ENCODE data around the gene ARL9.

Gene ARL9

DNA sequence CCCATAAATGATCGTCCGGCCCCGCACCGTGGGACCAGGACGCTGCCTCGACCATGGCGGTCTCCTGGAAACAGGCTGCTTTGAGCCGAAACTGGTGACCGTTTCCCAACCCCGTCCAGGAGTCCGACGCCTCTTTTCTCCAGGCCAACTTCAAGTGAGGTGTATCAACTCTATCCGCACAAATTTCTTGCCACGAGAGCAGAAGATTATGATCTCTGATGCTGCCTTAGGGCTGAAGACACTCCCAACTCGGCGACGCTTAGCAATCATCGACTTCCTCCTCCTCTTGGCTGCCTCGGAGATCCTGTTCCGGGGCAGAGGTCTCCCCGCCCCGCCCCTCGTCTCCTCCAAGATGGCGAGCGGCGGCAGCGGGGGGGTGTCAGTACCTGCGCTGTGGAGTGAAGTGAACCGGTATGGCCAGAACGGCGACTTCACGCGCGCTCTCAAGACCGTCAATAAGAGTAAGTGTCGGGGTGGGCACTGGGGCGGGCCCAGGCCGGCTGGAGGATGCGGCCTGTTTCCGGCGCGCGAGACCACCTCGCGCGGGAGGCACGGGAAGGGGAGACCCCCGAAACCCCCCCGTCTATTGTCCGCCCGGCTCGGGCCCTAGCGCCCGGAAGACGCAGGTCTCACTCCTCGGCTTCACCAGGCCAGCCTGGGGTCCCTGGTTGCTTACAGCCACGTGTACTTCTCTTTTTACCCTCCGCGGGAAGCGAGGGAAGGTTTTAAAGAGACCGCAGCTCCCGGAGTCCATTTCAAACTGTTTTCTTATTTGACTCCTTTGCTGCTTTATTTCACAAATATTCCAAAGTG is 38.1 kb upstream of the ARL9 start, which contains the start of gene SRP72 (continued):
- TF ChIP-seq, protein P1, sequence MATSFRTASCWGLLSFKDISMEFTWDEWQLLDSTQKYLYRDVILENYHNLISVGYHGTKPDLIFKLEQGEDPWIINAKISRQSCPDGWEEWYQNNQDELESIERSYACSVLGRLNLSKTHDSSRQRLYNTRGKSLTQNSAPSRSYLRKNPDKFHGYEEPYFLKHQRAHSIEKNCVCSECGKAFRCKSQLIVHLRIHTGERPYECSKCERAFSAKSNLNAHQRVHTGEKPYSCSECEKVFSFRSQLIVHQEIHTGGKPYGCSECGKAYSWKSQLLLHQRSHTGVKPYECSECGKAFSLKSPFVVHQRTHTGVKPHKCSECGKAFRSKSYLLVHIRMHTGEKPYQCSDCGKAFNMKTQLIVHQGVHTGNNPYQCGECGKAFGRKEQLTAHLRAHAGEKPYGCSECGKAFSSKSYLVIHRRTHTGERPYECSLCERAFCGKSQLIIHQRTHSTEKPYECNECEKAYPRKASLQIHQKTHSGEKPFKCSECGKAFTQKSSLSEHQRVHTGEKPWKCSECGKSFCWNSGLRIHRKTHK (tag by site-specific recombination; IDR thresholded peaks at IDR 0.05), result no peak
- TF ChIP-seq, protein P2, sequence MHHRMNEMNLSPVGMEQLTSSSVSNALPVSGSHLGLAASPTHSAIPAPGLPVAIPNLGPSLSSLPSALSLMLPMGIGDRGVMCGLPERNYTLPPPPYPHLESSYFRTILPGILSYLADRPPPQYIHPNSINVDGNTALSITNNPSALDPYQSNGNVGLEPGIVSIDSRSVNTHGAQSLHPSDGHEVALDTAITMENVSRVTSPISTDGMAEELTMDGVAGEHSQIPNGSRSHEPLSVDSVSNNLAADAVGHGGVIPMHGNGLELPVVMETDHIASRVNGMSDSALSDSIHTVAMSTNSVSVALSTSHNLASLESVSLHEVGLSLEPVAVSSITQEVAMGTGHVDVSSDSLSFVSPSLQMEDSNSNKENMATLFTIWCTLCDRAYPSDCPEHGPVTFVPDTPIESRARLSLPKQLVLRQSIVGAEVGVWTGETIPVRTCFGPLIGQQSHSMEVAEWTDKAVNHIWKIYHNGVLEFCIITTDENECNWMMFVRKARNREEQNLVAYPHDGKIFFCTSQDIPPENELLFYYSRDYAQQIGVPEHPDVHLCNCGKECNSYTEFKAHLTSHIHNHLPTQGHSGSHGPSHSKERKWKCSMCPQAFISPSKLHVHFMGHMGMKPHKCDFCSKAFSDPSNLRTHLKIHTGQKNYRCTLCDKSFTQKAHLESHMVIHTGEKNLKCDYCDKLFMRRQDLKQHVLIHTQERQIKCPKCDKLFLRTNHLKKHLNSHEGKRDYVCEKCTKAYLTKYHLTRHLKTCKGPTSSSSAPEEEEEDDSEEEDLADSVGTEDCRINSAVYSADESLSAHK (tag by site-specific recombination; IDR thresholded peaks at IDR 0.05), result no peak
- TF ChIP-seq, protein P3, sequence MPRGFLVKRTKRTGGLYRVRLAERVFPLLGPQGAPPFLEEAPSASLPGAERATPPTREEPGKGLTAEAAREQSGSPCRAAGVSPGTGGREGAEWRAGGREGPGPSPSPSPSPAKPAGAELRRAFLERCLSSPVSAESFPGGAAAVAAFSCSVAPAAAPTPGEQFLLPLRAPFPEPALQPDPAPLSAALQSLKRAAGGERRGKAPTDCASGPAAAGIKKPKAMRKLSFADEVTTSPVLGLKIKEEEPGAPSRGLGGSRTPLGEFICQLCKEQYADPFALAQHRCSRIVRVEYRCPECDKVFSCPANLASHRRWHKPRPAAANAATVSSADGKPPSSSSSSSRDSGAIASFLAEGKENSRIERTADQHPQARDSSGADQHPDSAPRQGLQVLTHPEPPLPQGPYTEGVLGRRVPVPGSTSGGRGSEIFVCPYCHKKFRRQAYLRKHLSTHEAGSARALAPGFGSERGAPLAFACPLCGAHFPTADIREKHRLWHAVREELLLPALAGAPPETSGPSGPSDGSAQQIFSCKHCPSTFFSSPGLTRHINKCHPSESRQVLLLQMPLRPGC (tag by site-specific recombination; IDR thresholded peaks at IDR 0.05), result no peak
- no peak for TF ChIP-seq ZNF211 (tag by site-specific recombination; IDR thresholded peaks at IDR 0.05; ENCODE audit: low read depth)
- no peak for TF ChIP-seq ZNF19 (tag by site-specific recombination; IDR thresholded peaks at IDR 0.05; ENCODE audit: low read depth)
- TF ChIP-seq ZNF221 (tag by site-specific recombination; IDR thresholded peaks at IDR 0.05; ENCODE audit: borderline replicate concordance), result no peak
- TF ChIP-seq ZNF843 (tag by site-specific recombination; IDR thresholded peaks at IDR 0.05), result no peak
- peak; percentile 22; the same call in 1 of the 2 replicates for TF ChIP-seq FEZF1 (tag by site-specific recombination; IDR thresholded peaks at IDR 0.05)
- TF ChIP-seq PRDM1 (tag by site-specific recombination; IDR thresholded peaks at IDR 0.05), result no peak
- no peak for TF ChIP-seq ZSCAN23 (tag by site-specific recombination; IDR thresholded peaks at IDR 0.05)
- no peak for TF ChIP-seq OVOL3 (tag by site-specific recombination; IDR thresholded peaks at IDR 0.05)
- no peak; the same call in 1 of the 2 replicates for TF ChIP-seq ZSCAN30 (tag by site-specific recombination; IDR thresholded peaks at IDR 0.05)
- TF ChIP-seq REPIN1 (tag by site-specific recombination; IDR thresholded peaks at IDR 0.05; ENCODE audit: low read depth), result no peak
- TF ChIP-seq ZNF677 (tag by site-specific recombination; IDR thresholded peaks at IDR 0.05), result no peak
- no peak for TF ChIP-seq ZNF558 (tag by site-specific recombination; IDR thresholded peaks at IDR 0.05)
- TF ChIP-seq ZNF654 (tag by site-specific recombination; IDR thresholded peaks at IDR 0.05; ENCODE audit: low read depth), result no peak
- TF ChIP-seq, protein P4, sequence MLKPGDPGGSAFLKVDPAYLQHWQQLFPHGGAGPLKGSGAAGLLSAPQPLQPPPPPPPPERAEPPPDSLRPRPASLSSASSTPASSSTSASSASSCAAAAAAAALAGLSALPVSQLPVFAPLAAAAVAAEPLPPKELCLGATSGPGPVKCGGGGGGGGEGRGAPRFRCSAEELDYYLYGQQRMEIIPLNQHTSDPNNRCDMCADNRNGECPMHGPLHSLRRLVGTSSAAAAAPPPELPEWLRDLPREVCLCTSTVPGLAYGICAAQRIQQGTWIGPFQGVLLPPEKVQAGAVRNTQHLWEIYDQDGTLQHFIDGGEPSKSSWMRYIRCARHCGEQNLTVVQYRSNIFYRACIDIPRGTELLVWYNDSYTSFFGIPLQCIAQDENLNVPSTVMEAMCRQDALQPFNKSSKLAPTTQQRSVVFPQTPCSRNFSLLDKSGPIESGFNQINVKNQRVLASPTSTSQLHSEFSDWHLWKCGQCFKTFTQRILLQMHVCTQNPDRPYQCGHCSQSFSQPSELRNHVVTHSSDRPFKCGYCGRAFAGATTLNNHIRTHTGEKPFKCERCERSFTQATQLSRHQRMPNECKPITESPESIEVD (tag by site-specific recombination; IDR thresholded peaks at IDR 0.05), result no peak
- TF ChIP-seq ZNF776 (tag by site-specific recombination; IDR thresholded peaks at IDR 0.05; ENCODE audit: borderline replicate concordance), result no peak
- TF ChIP-seq KLF10 (tag by site-specific recombination; IDR thresholded peaks at IDR 0.05), result no peak
- no peak for TF ChIP-seq HOXD13 (CRISPR knock-in tag; IDR thresholded peaks at IDR 0.05; ENCODE audit: borderline replicate concordance)
- TF ChIP-seq ZNF202 (tag by site-specific recombination; IDR thresholded peaks at IDR 0.05; ENCODE audit: borderline replicate concordance), result no peak
- TF ChIP-seq ZNF341 (tag by site-specific recombination; IDR thresholded peaks at IDR 0.05; ENCODE audit: low read depth), result peak; percentile 74
- TF ChIP-seq YY1 (tag by site-specific recombination; IDR thresholded peaks at IDR 0.05), result peak; percentile 71
- no peak for TF ChIP-seq ZNF121 (tag by site-specific recombination; IDR thresholded peaks at IDR 0.05)
- TF ChIP-seq, protein P5, sequence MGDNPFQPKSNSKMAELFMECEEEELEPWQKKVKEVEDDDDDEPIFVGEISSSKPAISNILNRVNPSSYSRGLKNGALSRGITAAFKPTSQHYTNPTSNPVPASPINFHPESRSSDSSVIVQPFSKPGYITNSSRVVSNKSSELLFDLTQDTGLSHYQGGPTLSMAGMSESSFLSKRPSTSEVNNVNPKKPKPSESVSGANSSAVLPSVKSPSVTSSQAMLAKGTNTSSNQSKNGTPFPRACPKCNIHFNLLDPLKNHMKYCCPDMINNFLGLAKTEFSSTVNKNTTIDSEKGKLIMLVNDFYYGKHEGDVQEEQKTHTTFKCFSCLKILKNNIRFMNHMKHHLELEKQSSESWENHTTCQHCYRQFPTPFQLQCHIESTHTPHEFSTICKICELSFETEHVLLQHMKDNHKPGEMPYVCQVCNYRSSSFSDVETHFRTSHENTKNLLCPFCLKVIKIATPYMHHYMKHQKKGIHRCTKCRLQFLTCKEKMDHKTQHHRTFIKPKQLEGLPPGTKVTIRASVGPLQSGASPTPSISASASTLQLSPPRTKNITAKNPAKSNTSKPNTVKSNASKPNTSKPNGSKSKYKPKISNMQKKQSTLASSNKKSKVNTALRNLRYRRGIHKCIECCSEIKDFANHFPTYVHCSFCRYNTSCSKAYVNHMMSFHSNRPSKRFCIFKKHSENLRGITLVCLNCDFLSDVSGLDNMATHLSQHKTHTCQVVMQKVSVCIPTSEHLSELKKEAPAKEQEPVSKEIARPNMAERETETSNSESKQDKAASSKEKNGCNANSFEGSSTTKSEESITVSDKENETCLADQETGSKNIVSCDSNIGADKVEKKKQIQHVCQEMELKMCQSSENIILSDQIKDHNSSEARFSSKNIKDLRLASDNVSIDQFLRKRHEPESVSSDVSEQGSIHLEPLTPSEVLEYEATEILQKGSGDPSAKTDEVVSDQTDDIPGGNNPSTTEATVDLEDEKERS (tag by site-specific recombination; IDR thresholded peaks at IDR 0.05), result no peak

All from HEK293 (cell line).